ENCODE results near the gene PROSER3.

DNA sequence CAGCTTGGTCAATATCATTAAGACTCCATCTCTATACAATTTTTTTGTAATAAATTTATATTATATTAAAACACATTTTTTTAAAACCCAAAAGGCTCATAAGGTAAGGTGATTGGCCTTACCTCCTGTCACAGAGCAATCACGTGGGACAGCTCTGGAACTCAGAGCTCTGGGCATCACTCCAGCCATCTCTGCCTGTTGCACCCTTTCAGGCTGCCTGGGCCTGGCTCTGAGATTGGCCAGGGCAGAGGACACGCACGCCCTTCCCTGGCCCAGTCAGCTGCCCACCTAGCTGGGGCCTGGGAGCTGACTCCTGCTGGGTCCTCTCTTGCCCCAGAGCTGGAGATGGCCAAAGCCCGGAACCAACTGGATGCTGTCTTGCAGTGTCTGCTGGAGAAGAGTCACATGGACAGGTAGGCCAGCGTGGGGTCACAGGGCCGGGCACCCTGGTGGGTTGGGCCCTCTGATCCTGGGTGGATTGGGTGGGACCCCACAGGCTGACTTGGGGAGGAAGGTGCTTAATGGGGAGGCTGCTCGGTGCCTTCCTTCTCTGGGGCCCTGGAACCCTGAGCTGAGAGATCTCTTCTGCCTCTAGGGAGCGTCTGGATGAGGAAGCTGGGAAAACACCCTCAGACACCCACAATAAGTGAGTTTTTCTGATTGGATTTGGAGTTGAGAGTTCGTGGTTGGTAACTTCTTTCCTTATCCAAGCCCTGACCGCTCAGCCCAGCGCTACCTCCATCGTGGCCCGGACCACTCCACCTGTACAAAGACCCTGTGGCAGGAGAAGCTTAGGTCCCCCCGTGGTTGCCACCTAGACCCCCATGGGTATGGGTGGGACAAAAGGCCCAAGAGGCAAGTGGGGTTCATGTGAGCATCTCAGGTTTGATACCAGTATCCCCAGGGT lies 5.9 kb upstream of the PROSER3 start:
- TF ChIP-seq, protein P1, sequence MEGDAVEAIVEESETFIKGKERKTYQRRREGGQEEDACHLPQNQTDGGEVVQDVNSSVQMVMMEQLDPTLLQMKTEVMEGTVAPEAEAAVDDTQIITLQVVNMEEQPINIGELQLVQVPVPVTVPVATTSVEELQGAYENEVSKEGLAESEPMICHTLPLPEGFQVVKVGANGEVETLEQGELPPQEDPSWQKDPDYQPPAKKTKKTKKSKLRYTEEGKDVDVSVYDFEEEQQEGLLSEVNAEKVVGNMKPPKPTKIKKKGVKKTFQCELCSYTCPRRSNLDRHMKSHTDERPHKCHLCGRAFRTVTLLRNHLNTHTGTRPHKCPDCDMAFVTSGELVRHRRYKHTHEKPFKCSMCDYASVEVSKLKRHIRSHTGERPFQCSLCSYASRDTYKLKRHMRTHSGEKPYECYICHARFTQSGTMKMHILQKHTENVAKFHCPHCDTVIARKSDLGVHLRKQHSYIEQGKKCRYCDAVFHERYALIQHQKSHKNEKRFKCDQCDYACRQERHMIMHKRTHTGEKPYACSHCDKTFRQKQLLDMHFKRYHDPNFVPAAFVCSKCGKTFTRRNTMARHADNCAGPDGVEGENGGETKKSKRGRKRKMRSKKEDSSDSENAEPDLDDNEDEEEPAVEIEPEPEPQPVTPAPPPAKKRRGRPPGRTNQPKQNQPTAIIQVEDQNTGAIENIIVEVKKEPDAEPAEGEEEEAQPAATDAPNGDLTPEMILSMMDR (IDR thresholded peaks at IDR 0.05): no peak
- no peak for TF ChIP-seq POLR2AphosphoS5 (IDR thresholded peaks at IDR 0.05)
- no peak for TF ChIP-seq POLR2A (IDR thresholded peaks at IDR 0.05)
